Astrocyte of the cerebellum (primary cell): ENCODE data around the gene ARRB1.
A peak's percentile ranks its signal among the peaks of the same experiment; 100 is the strongest.

Experiments used
- DNase-seq: peaks from one replicate; pipeline ENCODE4 v3.0.0-alpha.2; 2011; ENCODE audit warnings: low read depth
- H3K4me3 ChIP-seq: 2 replicates; pipeline ENCODE4 v1.5.1; 2011; ENCODE audit warnings: mild to moderate bottlenecking, low read depth, low read length, moderate library complexity
- in situ Hi-C: cut with HindIII; loops from 2 replicates; pipeline ENCODE4 v1.10.0; 2017; ENCODE audit warnings: low sequenced_read_pairs
- TF ChIP-seq, protein P1 (sequence below): IDR thresholded peaks from 2 replicates; pipeline ENCODE4 v1.5.1; 2012; ENCODE audit warnings: low read length, low read depth, moderate library complexity, mild to moderate bottlenecking; ENCODE audit errors: missing control alignments

Gene ARRB1

DNA sequence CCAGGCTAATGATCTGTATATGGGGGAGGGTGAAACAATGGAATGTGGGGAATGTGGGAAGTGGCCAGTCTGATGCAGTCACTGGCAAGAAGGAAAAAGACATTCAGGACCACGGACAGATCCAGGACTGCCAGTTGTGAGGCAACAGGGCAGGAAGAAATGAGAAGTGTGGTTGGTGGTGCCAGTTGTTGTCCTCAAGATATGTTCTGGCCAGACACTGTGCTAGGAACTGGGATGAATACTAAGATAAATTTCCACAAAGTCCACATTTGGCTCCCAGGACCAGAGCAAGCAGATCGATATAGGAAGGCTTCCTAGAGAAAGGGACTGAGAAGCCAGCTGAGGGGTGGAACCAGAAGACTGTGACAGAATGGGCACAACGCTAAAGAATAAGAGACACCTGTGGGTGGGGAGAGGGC is 117.7 kb downstream of the ARRB1 start:
- in situ Hi-C loops, result no loop called here
- peak; percentile 42 for DNase-seq
- TF ChIP-seq, protein P1, sequence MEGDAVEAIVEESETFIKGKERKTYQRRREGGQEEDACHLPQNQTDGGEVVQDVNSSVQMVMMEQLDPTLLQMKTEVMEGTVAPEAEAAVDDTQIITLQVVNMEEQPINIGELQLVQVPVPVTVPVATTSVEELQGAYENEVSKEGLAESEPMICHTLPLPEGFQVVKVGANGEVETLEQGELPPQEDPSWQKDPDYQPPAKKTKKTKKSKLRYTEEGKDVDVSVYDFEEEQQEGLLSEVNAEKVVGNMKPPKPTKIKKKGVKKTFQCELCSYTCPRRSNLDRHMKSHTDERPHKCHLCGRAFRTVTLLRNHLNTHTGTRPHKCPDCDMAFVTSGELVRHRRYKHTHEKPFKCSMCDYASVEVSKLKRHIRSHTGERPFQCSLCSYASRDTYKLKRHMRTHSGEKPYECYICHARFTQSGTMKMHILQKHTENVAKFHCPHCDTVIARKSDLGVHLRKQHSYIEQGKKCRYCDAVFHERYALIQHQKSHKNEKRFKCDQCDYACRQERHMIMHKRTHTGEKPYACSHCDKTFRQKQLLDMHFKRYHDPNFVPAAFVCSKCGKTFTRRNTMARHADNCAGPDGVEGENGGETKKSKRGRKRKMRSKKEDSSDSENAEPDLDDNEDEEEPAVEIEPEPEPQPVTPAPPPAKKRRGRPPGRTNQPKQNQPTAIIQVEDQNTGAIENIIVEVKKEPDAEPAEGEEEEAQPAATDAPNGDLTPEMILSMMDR, result no peak
- no peak overlapping the region for H3K4me3 ChIP-seq

DNA sequence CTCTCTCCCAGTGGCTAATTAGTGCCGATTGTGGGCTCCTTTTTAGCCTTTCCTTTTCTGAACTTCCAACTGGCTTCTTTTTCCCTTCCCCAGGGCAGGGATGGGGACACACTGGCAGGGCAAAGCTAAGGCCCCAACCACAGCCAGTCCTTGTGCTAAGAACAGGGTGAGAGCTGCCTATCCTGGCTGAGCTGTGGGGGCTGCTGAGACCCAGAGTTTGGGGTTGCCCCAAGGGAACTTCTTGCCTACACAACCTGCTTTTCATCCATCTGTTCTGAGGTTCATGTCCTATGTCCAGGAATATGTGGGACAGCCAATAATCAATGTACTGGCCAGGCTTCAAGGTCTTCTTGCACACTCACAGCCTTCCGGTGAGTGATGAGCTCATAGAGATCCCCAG is 120.8 kb downstream of the ARRB1 start:
- no peak overlapping the region for H3K4me3 ChIP-seq
- in situ Hi-C loops, result no loop called here
- TF ChIP-seq, protein P1, result no peak
- no peak for DNase-seq

DNA sequence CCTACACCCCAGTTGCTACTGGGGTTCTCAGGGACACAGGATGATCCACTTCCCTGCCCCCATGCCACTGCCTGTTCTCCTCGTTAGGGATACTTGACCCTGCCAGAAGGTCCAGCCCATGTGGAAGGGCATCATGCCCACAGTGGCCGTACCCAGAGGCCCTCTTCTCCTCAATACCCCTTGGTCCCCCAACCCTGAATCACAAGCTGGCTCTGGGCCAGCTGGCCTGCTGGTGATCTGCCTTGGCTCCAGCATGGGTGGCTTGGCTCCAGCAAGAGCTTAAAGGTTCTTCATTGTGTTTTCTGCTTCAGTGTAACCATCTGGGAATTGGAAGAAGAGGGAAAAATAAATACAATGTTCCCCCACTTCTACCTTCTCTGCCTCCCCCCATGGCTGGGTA is 122.0 kb downstream of the ARRB1 start:
- no peak for DNase-seq
- TF ChIP-seq, protein P1, result no peak
- in situ Hi-C loops, result no loop called here
- H3K4me3 ChIP-seq, result no peak overlapping the region

DNA sequence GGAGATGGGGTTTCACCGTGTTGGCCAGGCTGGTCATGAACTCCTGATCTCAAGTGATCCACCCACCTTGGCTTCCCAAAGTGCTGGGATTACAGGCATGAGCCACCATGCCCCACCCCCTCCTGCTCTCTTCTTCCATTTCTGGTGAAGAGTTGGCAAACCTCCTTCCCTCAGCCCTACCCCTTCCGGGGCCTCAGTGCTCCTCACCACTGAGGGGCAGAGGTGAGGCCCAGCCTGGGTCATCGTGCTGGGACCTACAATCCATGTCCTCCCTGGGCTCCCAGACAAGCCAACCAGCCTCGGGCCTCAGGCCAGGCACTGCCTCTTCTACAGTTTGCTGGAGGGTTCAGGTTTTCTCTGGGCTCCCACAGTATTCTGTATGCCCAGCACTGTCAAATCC is 125.7 kb downstream of the ARRB1 start:
- in situ Hi-C loops, result no loop called here
- TF ChIP-seq, protein P1, result no peak
- no peak overlapping the region for H3K4me3 ChIP-seq
- no peak for DNase-seq

DNA sequence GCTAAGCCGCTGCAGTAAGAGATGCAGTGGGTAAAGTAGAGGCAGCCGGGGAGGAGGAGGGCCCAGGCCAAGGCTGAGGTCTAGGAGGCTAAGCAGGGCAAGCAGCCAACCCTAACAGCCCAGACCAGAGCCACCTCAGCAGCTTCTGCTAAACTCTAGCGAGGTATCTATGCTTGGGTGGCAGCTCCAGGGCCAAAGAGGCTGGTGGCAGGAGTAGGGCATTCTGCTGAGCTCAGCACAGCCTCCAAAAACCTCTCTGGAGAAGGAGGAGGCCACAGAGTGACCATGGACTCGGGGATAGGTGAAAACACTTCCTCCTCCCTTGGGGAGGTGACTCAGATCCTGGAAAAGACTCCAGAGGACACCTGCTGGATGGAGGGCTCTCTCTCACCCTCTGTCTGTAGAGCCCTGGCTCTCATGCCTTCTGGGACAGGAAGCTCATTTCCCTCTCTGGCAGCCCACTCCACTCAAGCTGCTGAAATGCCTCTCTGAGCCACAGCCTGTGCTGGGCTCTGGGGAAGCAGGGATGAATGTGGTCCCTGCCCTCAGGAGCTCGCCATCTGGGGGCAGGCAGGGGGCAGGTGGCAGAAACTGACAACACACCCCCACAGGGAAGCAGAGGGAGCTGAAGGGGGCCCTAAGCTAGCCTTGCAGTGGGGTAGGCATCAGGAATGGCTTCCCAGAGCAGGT is 127.4 kb downstream of the ARRB1 start:
- in situ Hi-C loops, result no loop called here
- no peak overlapping the region for H3K4me3 ChIP-seq
- no peak for DNase-seq
- TF ChIP-seq, protein P1, result no peak

DNA sequence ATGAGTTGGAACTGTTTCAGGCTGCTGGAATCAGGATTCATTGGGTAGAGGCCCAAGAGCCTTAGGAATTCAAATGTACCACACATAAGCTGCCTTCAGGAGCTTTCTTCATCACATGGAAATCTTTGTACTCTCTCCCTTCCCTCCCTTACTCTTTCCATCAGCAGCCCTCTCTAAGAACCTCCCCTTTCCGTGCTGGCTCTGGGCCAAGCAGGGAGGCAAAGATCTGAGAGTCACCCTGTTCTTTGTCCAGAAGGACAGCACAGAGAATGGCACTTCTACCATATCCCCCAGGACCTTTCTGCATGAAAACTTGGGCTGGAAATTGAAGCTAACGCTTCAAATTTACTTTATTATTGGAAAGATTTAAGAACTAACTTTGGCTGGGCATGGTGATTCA is 131.6 kb downstream of the ARRB1 start:
- TF ChIP-seq, protein P1, result no peak
- no peak for DNase-seq
- no peak overlapping the region for H3K4me3 ChIP-seq
- in situ Hi-C loops, result no loop called here
